Endothelial cell of umbilical vein (primary cell): ENCODE measurements around the gene SDC4. TPM values are rescaled to one million over a fixed set of nuclear protein-coding genes. Genes with fewer than 3 reads are reported as not detected.

ENCODE experiments used
- BruUV-seq: library from RNA; stranded (reverse); fragments of 400-500 nt; replicated peaks from 2 replicates; lab custom pipeline; 2021; lab: Mats Ljungman, UMichigan
- CTCF ChIA-PET: fragments of 300-600, 350-600 bp; sonication (Branson Sonifier 250); formaldehyde crosslinking; loops from one replicate; lab custom pipeline; 2021; ENCODE audit warnings: antibody characterized with exemption, inconsistent platforms; lab: Charles Lee
- POLR2A ChIA-PET: fragments of 300-600, 350-600 bp; sonication (Branson Sonifier 250); formaldehyde crosslinking; loops from one replicate; lab custom pipeline; 2021; ENCODE audit warnings: antibody characterized with exemption, inconsistent platforms; lab: Charles Lee
- DNase-seq: peaks from one replicate; pipeline ENCODE4 v3.0.0-alpha.2; 2011; ENCODE audit warnings: low read depth, low spot score
- FAIRE-seq: peaks from 2 replicates; lab custom pipeline; 2011; peaks lifted over from hg19 to GRCh38; lab: Jason Lieb, UNC
- H2AFZ ChIP-seq: 2 replicates; pipeline ENCODE4 v1.6.0; 2012; ENCODE audit warnings: low read depth, low read length, control low read depth, inconsistent platforms
- H3K27ac ChIP-seq: 2 replicates; pipeline ENCODE4 v1.5.1; 2011; ENCODE audit warnings: low read depth, mild to moderate bottlenecking, control low read depth, low read length, moderate library complexity; ENCODE audit not compliant: insufficient read depth
- H3K27me3 ChIP-seq, 2 experiments: 2 replicates each; pipeline versions ENCODE4 v1.6.0 to v1.6.1; 2011; ENCODE audit warnings: low read length in 2 of 2, mixed read lengths in 1 of 2; ENCODE audit not compliant: control insufficient read depth in 2 of 2, insufficient read depth in 2 of 2
- H3K36me3 ChIP-seq, 2 experiments: 2 replicates in 1 of 2; 3 replicates in 1 of 2; pipeline ENCODE4 v1.5.1; 2011; ENCODE audit warnings: low read length in 2 of 2, mild to moderate bottlenecking in 1 of 2, moderate library complexity in 1 of 2; ENCODE audit not compliant: control insufficient read depth in 2 of 2, insufficient read depth in 2 of 2; ENCODE audit errors: extremely low read depth in 1 of 2
- H3K4me1 ChIP-seq: 3 replicates; pipeline ENCODE4 v1.5.1; 2011; ENCODE audit warnings: mild to moderate bottlenecking, low read length; ENCODE audit not compliant: control insufficient read depth, insufficient read depth; ENCODE audit errors: extremely low read depth
- H3K4me2 ChIP-seq: 2 replicates; pipeline ENCODE4 v1.6.1; 2011; ENCODE audit warnings: low read length, control low read depth, mixed read lengths; ENCODE audit not compliant: insufficient read depth
- H3K4me3 ChIP-seq, 3 experiments: fragments of 200-600 bp in 1 of 3; sonication (generic), shearing (Covaris generic) in 1 of 3; replicated peaks in 1 of 3; 2 replicates each; pipeline ENCODE4 v1.5.1; 2011 to 2016; ENCODE audit warnings: control low read depth in 3 of 3, low read length in 3 of 3, mild to moderate bottlenecking in 2 of 3, inconsistent platforms in 1 of 3, low read depth in 1 of 3, moderate library complexity in 1 of 3; ENCODE audit not compliant: insufficient read depth in 1 of 3
- H3K79me2 ChIP-seq: 2 replicates; pipeline ENCODE4 v1.6.0; 2012; ENCODE audit warnings: low read length, inconsistent platforms; ENCODE audit not compliant: control insufficient read depth, insufficient read depth
- H3K9ac ChIP-seq: replicated peaks from 2 replicates; pipeline ENCODE3; 2011; ENCODE audit warnings: low read length, control low read depth; ENCODE audit not compliant: insufficient read depth; ENCODE audit errors: extremely low read depth
- H3K9me1 ChIP-seq: replicated peaks from 3 replicates; pipeline ENCODE4 v1.6.0; 2011; ENCODE audit warnings: mild to moderate bottlenecking, low read length; ENCODE audit not compliant: control insufficient read depth, insufficient read depth; ENCODE audit errors: extremely low read depth
- H3K9me3 ChIP-seq: replicated peaks from 2 replicates; pipeline ENCODE4 v1.5.1; 2012; ENCODE audit warnings: low read length, inconsistent platforms; ENCODE audit not compliant: control insufficient read depth, insufficient read depth
- H4K20me1 ChIP-seq: replicated peaks from 2 replicates; pipeline ENCODE3; 2011; ENCODE audit warnings: mild to moderate bottlenecking, low read length; ENCODE audit not compliant: control insufficient read depth, insufficient read depth; ENCODE audit errors: extremely low read depth
- EZH2 ChIP-seq: IDR thresholded peaks from 2 replicates; pipeline ENCODE4 v1.6.1; 2012; ENCODE audit warnings: borderline replicate concordance, low read depth, mild to moderate bottlenecking, moderate library complexity, low read length, inconsistent platforms; ENCODE audit not compliant: severe bottlenecking
- FOS ChIP-seq: IDR thresholded peaks from 2 replicates; pipeline ENCODE4 v1.6.1; 2011; ENCODE audit warnings: mild to moderate bottlenecking, low read length, moderate library complexity, borderline replicate concordance; ENCODE audit not compliant: insufficient read depth
- GATA2 ChIP-seq: IDR thresholded peaks from 2 replicates; pipeline ENCODE4 v1.7.0; 2011; ENCODE audit warnings: low read depth, mild to moderate bottlenecking, moderate library complexity, mixed read lengths, low read length; ENCODE audit not compliant: insufficient read length, insufficient read depth
- JUN ChIP-seq: IDR thresholded peaks from 2 replicates; pipeline ENCODE4 v1.6.1; 2011; ENCODE audit warnings: borderline replicate concordance, low read depth; ENCODE audit not compliant: insufficient read length, insufficient read depth
- MYC ChIP-seq: IDR thresholded peaks from one replicate; pipeline ENCODE4 v1.6.1; 2011; ENCODE audit warnings: mild to moderate bottlenecking, low read depth, low read length
- POLR2A ChIP-seq: IDR thresholded peaks from 2 replicates; pipeline ENCODE4 v1.6.1; 2012; ENCODE audit warnings: low read depth, mild to moderate bottlenecking, control low read depth, low read length
- POLR2AphosphoS5 ChIP-seq: IDR thresholded peaks from 2 replicates; pipeline ENCODE4 v1.6.1; 2012; ENCODE audit warnings: low read depth, mild to moderate bottlenecking, control low read depth, low read length, moderate library complexity; ENCODE audit not compliant: insufficient read depth
- dilution Hi-C: fragments of 300-500 bp; cut with MboI; formaldehyde crosslinking; loops from one replicate; pipeline ENCODE4 v1.15.0; 2019; ENCODE audit warnings: low sequenced_read_pairs; ENCODE audit not compliant: extremely low pct_ligation_motif_present
- intact Hi-C: fragments of 100-400 bp; cut with micrococcal nuclease; formaldehyde crosslinking; loops from one replicate; pipeline ENCODE4 v1.10.0; 2022
- polyA plus RNA-seq, 4 experiments: library from polyadenylated mRNA; depleted of rRNA in 3 of 4; stranded (reverse) in 3 of 4; unstranded in 1 of 4; fragments of >200 nt; gene quantifications; 2 replicates each; pipeline versions ENCODE4 v1.2.1 to v1.2.3, GENCODE V29; 2011 to 2012; ENCODE audit warnings: missing spikeins in 1 of 4
- total RNA-seq: library from RNA; stranded (reverse); gene quantifications from 2 replicates; pipeline ENCODE4 v1.2.3, GENCODE V29; 2021
- TF ChIP-seq, protein P1 (sequence below): IDR thresholded peaks from 2 replicates; pipeline ENCODE4 v1.6.1; 2011; ENCODE audit not compliant: insufficient read depth, insufficient read length
- TF ChIP-seq, protein P2 (sequence below), 2 donors: IDR thresholded peaks; 1 replicate in 1 of 2; 2 replicates in 1 of 2; pipeline ENCODE4 v1.5.1; 2011; ENCODE audit warnings: low read length in 2 of 2, mild to moderate bottlenecking in 2 of 2, moderate library complexity in 2 of 2, control low read depth in 1 of 2, inconsistent platforms in 1 of 2, low read depth in 1 of 2; ENCODE audit not compliant: insufficient read depth in 1 of 2; ENCODE audit errors: extremely low read depth in 1 of 2

Gene SDC4
- total and polyA plus RNA-seq, 2 donors (not counting 3 experiments of a cell fraction or from before 2014, with no cell fraction given), result 26.3 to 32.0 TPM

- Histone ChIP-seq H3K79me2 (no peaks in the 10 kb centered on the region), H3K27ac (no peak overlapping the region), H3K4me3 (no peak overlapping the region), H2AFZ (no peak overlapping the region), H3K9me1 (no peaks in the 10 kb centered on the region), H3K4me1 (peaks cover 3% of the 10 kb centered on the region), H3K27me3 (no peaks in the 10 kb centered on the region), H3K9me3 (no peaks in the 10 kb centered on the region), H3K9ac (no peak overlapping the region), H4K20me1 (no peaks in the 10 kb centered on the region), H3K4me2 (no peak overlapping the region), H3K36me3 (no peaks in the 10 kb centered on the region)
- no peak for FAIRE-seq
- TF ChIP-seq POLR2A (no peak), JUN (no peak), FOS (no peak), EZH2 (no peak), POLR2AphosphoS5 (no peak), GATA2 (no peak), MYC (no peak)
- TF ChIP-seq, protein P1, sequence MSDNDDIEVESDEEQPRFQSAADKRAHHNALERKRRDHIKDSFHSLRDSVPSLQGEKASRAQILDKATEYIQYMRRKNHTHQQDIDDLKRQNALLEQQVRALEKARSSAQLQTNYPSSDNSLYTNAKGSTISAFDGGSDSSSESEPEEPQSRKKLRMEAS, result no peak
- TF ChIP-seq, protein P2, sequence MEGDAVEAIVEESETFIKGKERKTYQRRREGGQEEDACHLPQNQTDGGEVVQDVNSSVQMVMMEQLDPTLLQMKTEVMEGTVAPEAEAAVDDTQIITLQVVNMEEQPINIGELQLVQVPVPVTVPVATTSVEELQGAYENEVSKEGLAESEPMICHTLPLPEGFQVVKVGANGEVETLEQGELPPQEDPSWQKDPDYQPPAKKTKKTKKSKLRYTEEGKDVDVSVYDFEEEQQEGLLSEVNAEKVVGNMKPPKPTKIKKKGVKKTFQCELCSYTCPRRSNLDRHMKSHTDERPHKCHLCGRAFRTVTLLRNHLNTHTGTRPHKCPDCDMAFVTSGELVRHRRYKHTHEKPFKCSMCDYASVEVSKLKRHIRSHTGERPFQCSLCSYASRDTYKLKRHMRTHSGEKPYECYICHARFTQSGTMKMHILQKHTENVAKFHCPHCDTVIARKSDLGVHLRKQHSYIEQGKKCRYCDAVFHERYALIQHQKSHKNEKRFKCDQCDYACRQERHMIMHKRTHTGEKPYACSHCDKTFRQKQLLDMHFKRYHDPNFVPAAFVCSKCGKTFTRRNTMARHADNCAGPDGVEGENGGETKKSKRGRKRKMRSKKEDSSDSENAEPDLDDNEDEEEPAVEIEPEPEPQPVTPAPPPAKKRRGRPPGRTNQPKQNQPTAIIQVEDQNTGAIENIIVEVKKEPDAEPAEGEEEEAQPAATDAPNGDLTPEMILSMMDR (IDR thresholded peaks at IDR 0.05; ENCODE audit: extremely low read depth in 1 of 2, insufficient read depth in 1 of 2, low read depth in 1 of 2, low read length in 2 of 2), result no peak
- DNase-seq, result no peak
- CTCF ChIA-PET, result interaction anchor here (2.9 kb wide), 1 partner anchor 46 kb away, joined by 11 read pairs; no protein-coding TSS in a partner anchor
- dilution Hi-C loops, result no loop called here
- POLR2A ChIA-PET, result no interaction called here
- no TSS peak for BruUV-seq
- intact Hi-C loops, result no loop called here
Measured at GRCh38 chr20:45390931-45391330, 42.7 kb upstream of the SDC4 start.
